Pulmonary artery endothelial cell (primary cell): Measurements from ENCODE around the gene ENTPD5. TPM values are rescaled to one million over a fixed set of nuclear protein-coding genes. Genes with fewer than 3 reads are reported as not detected.

ENCODE experiments used
- DNase-seq: peaks from one replicate; pipeline ENCODE4 v3.0.0-alpha.2; 2011; ENCODE audit warnings: low read depth, low spot score
- total RNA-seq: library from RNA; depleted of rRNA; stranded (reverse); fragments of >200 nt; gene quantifications from 2 replicates; pipeline ENCODE4 v1.2.3, GENCODE V29; 2014

The ENTPD5 gene, protein sequence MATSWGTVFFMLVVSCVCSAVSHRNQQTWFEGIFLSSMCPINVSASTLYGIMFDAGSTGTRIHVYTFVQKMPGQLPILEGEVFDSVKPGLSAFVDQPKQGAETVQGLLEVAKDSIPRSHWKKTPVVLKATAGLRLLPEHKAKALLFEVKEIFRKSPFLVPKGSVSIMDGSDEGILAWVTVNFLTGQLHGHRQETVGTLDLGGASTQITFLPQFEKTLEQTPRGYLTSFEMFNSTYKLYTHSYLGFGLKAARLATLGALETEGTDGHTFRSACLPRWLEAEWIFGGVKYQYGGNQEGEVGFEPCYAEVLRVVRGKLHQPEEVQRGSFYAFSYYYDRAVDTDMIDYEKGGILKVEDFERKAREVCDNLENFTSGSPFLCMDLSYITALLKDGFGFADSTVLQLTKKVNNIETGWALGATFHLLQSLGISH
- 9.9 and 12.7 TPM in 2 replicates for total RNA-seq

DNA sequence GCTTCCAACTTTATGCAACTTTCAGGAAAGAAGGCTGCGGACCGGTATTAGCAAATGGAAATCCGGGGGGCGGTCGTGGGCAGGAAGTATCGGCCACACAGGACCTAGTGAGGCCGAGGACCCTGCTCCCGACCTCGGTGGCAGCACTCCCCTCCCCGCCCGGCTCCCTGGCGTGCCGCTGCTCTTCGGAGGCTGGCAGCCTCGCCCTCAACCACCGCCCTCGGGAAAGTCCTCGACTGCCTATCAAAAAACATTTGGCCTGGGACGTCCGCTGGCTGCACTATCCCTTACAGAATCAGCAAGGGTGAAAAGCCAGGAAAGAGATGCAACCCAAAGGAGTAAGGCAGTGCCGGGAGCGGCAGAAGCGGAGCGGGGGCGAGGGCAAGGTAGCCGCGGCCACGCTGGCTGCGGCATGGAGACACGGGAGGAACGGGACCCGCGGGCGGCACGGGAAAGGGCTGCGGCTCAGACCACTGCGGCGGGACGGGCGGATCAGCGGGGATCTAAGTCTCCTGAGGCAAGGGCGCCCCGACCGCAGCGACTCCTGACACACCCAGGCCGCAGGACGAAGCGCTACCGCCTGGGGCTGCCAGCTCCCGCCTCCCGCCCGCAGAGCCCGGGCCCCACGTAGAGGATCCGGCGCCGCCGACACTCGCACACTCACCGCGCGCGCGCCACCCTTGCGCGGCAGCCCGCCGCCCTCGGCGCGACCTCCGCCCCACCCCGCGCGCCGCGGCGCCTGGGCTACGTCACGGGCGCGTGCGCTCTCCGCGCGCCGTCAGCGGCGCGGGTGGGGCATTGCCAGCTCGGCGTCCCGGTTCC, at the start of gene ENTPD5, which contains the start of gene BBOF1:
Gene ENTPD5 (minus strand): TSS at position 703 of the 822 bp plus-strand sequence. CDS start 31,186 bp downstream, outside the sequence.
Gene BBOF1 (plus strand): TSS at position 764 of the 822 bp plus-strand sequence. CDS start 130 bp downstream, outside the sequence.
- peak; percentile 41 for DNase-seq

- no peak for DNase-seq
Measured at GRCh38 chr14:74065746-74066575, 46.9 kb upstream of the ENTPD5 start.

DNA sequence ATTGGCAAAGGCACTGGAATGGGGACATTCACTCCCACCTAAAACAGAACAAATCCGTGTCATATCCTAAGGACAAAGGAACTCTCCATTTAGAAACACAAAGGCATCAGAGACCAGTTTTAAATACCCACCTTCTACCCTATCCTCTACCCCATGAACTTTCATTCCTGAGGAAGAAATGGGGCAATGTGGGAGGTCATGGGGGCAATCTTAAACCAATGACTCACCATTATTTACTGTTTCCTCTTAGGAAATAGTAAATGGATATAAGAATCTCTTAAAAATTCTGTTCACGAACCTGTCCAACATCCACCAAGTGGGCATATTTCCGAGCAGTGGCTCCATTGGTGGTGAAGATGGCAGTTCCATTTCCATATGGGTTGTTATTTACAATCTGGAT, 45.8 kb upstream of the ENTPD5 start:
- no peak for DNase-seq

DNA sequence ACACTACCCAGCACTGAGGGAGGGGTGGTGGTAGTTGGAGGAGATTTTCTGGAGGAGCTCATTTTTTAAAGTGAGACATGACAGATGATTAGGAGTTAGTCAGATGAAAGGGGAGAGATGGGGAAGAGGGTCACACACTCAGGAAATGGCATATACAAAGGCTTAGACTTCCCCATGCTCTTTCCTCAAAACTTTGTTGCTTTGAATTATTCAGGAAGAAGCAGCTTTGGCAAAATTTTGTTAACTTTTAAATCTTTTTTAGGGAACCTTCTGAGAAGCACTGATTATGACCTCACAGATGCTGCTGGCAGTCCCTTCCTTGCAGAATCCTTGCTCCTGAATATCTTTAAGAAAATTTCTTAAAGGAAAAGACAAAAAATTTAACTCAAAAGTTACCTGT, 45.3 kb upstream of the ENTPD5 start:
- no peak for DNase-seq

GRCh38 chr14:74062809-74063150, 43.7 kb upstream of the ENTPD5 start:
- no peak for DNase-seq

- no peak for DNase-seq
Measured at GRCh38 chr14:74049876-74050495, 30.9 kb upstream of the ENTPD5 start.

DNA sequence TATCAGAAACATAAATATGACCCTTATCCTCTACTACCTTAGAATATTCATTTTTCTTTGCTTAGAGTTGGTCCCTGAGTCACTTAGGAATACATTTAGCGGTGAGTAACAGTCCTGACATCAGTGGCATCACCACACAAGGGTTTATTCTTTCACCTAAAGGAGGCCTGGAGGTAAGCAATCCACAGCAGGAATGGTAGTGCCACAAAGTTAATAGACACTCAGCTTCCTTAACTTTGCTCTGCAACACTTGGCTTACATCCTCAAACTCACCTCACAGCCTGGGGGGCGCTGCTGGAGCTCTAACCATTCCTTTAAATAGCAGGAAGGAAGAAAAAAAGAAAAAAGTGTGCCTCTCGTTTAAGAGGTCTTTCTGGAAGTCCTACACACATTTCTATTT, 29.2 kb upstream of the ENTPD5 start:
- DNase-seq: no peak

- DNase-seq: no peak
Measured at GRCh38 chr14:74045522-74045921, 26.4 kb upstream of the ENTPD5 start.

DNA sequence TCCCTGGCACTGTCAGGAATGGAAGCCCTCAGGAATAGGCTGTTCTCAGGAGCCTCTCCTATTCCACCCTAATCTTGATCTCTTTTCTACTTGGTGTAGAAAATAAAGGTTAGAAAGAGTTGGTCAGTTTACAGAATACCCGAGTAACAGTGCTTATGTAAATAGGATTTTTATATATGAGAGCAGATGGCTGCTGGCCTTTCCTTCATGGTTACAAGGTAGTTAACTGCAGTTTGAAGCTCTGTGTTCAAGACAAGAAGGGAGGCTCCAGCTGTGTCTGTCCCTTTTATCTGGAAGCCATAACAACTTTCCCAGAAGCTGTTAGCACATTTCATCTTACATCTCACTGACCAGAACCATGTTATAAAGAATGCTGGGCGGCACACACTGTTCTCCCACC, 23.2 kb upstream of the ENTPD5 start:
- DNase-seq: no peak

GRCh38 chr14:74038020-74038859, 19.2 kb upstream of the ENTPD5 start:
- DNase-seq: no peak

- no peak for DNase-seq
Measured at GRCh38 chr14:74035556-74035955, 16.5 kb upstream of the ENTPD5 start.

DNA sequence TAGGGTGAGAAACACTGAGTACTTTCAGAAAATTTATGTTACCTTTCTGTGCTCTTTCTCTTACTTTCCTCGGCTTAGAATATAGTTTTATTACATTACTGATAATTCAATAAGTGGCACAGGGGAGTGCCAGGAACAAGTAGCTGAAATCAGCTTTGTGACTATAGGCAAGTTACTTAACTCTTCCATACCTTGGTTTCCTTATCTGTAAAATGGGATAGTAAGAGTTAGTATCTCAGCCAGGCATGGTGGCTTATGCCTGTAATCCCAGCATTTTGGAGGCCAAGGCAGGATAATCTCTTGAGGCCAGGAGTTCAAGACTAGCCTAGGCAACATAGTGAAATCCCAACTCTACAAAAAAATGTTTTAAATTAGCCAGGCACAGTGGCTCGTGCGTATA, 15.5 kb upstream of the ENTPD5 start:
- no peak for DNase-seq

DNA sequence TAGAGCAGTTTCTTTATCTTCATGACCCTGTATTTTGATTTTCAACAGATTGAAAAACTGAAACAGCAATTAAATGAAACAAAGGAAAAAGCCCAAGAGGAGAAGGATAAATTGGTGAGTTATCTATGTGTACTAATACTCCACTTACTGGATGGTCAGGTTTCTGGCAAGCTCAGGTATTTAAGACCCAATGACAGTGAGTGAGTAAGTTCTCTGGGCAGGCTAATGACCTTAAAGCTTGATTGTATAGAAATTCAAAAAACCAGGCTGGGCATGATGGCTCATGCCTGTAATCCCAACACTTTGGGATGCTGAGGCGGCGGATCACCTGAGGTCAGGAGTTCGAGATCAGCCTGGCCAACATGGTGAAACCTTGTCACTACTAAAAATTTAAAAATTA, 10.0 kb upstream of the ENTPD5 start:
- no peak for DNase-seq

GRCh38 chr14:74022346-74022745, 3.3 kb upstream of the ENTPD5 start:
- no peak for DNase-seq

DNA sequence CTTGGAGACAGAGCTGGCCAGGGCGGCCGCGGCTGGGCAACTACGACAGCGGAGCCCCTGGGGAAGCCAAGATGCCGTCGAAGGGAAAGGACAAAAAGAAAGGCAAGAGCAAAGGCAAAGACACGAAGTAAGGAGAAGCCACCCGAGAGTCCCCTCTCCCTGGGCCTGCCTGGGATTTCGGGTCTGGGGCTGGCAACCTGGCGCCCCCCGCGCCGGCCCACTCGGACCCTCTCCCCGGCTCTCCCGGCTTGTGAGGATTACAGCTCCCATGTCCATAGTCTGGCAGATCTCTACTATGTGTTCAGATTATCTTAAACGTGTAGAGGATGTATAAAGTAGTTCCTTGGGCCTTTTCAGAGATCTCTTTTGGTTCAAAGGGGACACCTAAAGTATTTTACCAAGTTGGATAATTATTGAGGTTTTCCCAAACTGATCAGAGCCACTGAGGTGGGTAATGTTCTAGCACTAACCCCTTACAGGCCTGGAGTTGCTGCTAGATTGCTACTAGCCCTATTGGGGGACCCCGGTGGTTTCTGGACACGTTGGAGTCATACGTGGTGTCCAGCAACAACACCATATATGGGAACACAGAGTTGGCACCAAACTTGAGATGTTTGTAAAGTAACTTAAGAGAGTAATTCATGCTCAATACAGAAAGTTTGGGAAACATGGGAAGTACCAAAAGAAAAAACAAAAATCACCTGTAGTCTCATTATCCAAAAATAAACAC, 485 bp upstream of the ENTPD5 start:
- DNase-seq: peak; percentile 20

- DNase-seq: peak; percentile 4
Measured at GRCh38 chr14:74018174-74018585, 908 bp downstream of the ENTPD5 start.

DNA sequence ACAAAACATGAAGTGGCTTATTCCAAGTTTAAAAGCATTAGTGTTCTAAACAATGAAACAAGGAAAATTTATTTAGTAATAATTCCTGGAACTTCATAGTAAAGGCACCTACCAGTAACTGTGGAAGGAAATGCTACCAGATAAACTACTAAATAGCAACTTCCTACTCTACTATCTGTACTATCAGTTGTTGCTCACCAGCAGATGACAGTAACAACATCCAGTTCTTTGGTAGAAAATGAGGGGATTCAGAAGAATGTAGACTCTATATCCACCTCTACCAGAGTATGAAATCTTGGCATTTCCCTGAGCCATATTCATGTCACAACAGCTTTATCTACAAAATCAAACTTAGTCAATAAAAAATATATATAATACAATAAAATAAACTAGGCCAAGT, 3.1 kb downstream of the ENTPD5 start:
- DNase-seq: no peak

- DNase-seq: no peak
Measured at GRCh38 chr14:74015176-74015575, 3.9 kb downstream of the ENTPD5 start.

DNA sequence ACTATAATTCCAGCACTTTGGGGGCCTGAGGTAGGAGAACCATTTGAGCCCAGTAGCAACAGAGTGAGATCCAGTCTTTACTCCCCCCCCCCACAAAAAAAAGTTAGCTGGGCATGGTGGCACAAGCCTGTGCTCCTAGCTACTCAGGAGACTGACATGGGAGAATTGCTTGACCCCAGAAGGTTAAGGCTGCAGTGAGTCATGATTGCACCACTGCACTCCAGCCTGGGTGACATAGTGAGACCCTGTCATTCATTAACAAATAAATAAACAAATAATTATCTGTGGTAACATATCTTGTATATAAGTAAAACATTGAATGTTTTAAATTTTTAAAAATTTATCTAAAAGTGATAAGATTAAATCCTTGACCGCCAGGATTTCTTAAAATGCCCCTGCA, 4.8 kb downstream of the ENTPD5 start:
- DNase-seq: no peak
